ENCODE results near the gene LTA.
A peak's percentile ranks its signal among the peaks of the same experiment; 100 is the strongest.

LTA gene

GRCh38 chr6:31573239-31574105 lies 1.4 kb downstream of the LTA start:
- in situ Hi-C loops (cut with MboI; ENCODE audit: low pct_unique_long_range_greater_than_20kb, low sequenced_read_pairs, unreplicated experiment), result no loop called here
- TF ChIP-seq CTCF (IDR thresholded peaks at IDR 0.05; ENCODE audit: extremely low read depth, insufficient read depth, missing control alignments), result no peak
- no peak for DNase-seq (ENCODE audit: low spot score)

GRCh38 chr6:31574106-31575061 lies 2.3 kb downstream of the LTA start:
- in situ Hi-C loops (cut with MboI; ENCODE audit: low pct_unique_long_range_greater_than_20kb, low sequenced_read_pairs, unreplicated experiment), result no loop called here
- no peak for DNase-seq (ENCODE audit: low spot score)
- peak; percentile 45 for TF ChIP-seq CTCF (IDR thresholded peaks at IDR 0.05; ENCODE audit: extremely low read depth, insufficient read depth, missing control alignments)

- DNase-seq (ENCODE audit: low spot score), result peak; percentile 82
Observed at GRCh38 chr6:31575335-31575901, 3.3 kb downstream of the LTA start, which contains the start of gene TNF. Gene TNF (plus strand): TSS chr6:31575565. CDS start chr6:31575742, 177 bp downstream.

GRCh38 chr6:31575952-31576685 lies 4.0 kb downstream of the LTA start:
- no peak for DNase-seq (ENCODE audit: low spot score)
- in situ Hi-C loops (cut with MboI; ENCODE audit: low pct_unique_long_range_greater_than_20kb, low sequenced_read_pairs, unreplicated experiment), result no loop called here
- no peak for TF ChIP-seq CTCF (IDR thresholded peaks at IDR 0.05; ENCODE audit: extremely low read depth, insufficient read depth, missing control alignments)

More at GRCh38 chr6:31575335-31575901, 3.3 kb downstream of the LTA start, which contains the start of gene TNF:
- TF ChIP-seq CTCF (IDR thresholded peaks at IDR 0.05; ENCODE audit: extremely low read depth, insufficient read depth, missing control alignments), result peak; percentile 5
- in situ Hi-C loops (cut with MboI; ENCODE audit: low pct_unique_long_range_greater_than_20kb, low sequenced_read_pairs, unreplicated experiment), result no loop called here

GRCh38 chr6:31576897-31577578 lies 4.9 kb downstream of the LTA start:
- no peak for DNase-seq (ENCODE audit: low spot score)
- in situ Hi-C loops (cut with MboI; ENCODE audit: low pct_unique_long_range_greater_than_20kb, low sequenced_read_pairs, unreplicated experiment), result no loop called here
- TF ChIP-seq CTCF (IDR thresholded peaks at IDR 0.05; ENCODE audit: extremely low read depth, insufficient read depth, missing control alignments), result no peak

Measured in GM13977 (cell line).